Keratinocyte (primary cell): ENCODE data around the gene GID4.

Experiments
- CTCF ChIP-seq, 3 experiments: IDR thresholded peaks in 1 of 3; conservative IDR thresholded peaks in 1 of 3; optimal IDR thresholded peaks in 1 of 3; 2 replicates in 2 of 3; 3 replicates in 1 of 3; pipeline versions ENCODE3 to v1.5.1; 2011; ENCODE audit warnings: low read length in 3 of 3, mild to moderate bottlenecking in 3 of 3, moderate library complexity in 2 of 3, control low read depth in 1 of 3, inconsistent platforms in 1 of 3; ENCODE audit not compliant: insufficient read depth in 2 of 3; ENCODE audit errors: extremely low read depth in 1 of 3
- EZH2 ChIP-seq: IDR thresholded peaks from one replicate; pipeline ENCODE4 v1.6.1; 2012; ENCODE audit warnings: inconsistent platforms, mild to moderate bottlenecking, low read length, moderate library complexity

DNA sequence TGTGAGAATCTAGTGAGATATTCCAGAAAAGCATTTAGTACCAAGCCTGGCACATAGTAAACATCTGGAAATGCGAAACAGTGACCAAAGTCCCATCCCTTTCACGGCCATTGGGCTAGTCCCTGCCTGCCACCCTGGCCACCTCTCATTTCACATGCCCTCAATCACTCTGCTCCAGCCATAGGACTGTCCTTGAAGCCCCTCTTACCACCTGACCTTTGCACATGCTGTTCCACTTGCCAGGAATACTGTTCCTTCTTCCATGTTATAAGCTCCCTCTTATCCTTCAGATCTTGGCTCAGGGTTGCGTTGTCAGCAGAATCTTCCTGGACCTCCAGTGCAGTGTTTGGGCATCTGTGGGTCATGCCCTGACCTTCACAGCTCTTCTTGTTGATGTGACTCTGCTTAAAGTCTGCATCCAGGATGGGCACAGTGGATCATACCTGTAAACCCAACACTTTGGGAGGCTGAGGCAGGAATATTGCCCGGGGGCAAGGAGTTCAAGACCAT lies 71.5 kb downstream of the GID4 start:
- TF ChIP-seq CTCF (optimal IDR thresholded peaks at IDR 0.05 in 1 of 3, IDR thresholded peaks at IDR 0.05 in 1 of 3, conservative IDR thresholded peaks at IDR 0.05 in 1 of 3; ENCODE audit: extremely low read depth in 1 of 3, insufficient read depth in 2 of 3, low read length in 3 of 3) (no peak), EZH2 (no peak)
